Central memory CD4-positive, alpha-beta T cell (primary cell): Measurements from ENCODE around the gene TSGA10IP.
A peak's percentile ranks its signal among the peaks of the same experiment; 100 is the strongest.

Experiments used
- DNase-seq: peaks from one replicate; pipeline ENCODE4 v3.0.0; 2022
- total RNA-seq, 3 experiments: gene quantifications; one replicate each; lab custom pipeline; 2026; lab: John Stamatoyannopoulos, UW

TSGA10IP gene
- 0 to 0.19 (median 0) reads per million in 3 experiments for total RNA-seq

DNA sequence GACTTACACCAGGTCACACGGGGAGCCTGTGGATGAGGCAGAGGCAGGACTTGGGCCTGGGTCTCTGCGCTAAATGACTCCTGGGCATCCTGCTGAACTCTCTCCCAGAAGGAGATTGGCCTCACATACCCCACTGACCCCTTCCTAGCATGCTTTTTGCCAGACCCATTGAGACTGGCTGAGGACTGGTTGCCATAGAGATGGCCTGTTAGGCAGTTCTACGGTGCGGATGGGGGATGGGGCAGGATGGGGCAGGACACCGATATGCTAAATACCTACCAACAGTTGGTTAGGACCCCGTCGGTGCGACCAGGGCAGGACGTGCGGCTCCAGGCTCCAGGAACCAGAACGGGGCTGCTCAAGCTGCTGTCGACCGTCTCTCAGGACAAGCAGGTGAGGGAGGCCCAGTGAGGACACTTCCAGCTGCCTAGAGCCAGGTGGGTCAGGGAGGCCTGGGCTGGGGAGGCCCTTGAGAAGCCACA is at the start of gene TSGA10IP:
Gene TSGA10IP (plus strand): TSS at position 51 of the 482 bp plus-strand sequence. CDS start 196 bp downstream, at position 247.
- DNase-seq, result no peak

GRCh38 chr11:65895482-65895981 is 49.7 kb upstream of the TSGA10IP start:
- DNase-seq, result no peak

DNA sequence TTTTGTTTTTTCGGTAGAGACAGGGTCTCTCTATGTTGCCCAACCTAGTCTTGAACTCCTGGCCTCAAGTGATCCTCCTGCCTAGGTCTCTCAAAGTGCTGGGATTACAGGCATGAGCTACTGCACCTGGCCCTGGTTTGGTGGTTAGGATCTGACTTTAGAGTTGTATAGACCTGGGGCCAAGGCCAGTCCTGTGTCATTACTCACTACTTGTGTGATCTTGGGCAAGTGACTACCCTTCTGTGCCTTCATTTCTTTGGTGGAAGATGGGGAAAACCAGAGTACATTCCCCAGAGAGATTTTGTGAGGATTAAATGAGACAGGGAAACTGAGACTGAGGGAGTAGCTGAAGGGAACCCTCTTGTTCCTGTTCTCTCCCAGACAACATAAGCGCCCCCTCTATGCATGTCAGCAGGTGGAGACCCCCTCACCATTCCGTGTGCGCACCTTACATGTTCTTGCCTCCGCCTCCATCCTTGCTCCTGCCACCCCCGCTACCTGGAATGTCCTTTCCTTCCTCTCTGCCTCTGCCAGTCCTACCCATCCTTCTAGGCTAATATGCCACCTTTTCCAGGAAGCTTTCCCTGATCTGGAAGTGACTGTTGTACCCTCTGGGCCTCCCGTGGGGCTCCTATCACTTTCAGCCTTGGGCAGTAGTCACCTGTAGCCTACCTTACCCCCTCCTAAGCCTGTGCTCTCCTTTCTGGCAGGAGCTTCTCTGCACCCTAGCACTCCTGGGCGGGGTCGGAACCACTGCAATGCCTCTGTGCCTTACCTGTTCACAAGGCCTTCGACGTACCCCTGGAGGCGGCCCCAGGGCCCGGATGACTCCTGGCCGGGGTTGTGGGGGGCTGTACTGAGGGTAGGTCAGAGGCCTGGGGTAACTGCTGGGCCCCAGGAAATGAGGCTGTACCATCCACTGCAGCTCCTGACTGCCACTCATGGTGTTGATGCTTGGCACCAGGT is 49.0 kb upstream of the TSGA10IP start:
- DNase-seq, result no peak

GRCh38 chr11:65897020-65897471 is 48.2 kb upstream of the TSGA10IP start:
- DNase-seq, result no peak

GRCh38 chr11:65898656-65899355 is 46.5 kb upstream of the TSGA10IP start:
- DNase-seq, result no peak

- DNase-seq, result peak; percentile 30
Observed at GRCh38 chr11:65899356-65900124, 45.7 kb upstream of the TSGA10IP start.

- peak; percentile 93 for DNase-seq
Observed at GRCh38 chr11:65900125-65900898, 45.0 kb upstream of the TSGA10IP start, which contains the start of gene FOSL1. Gene FOSL1, minus strand, starts transcription at chr11:65900388. Its CDS starts 49 bp downstream, at chr11:65900339.

DNA sequence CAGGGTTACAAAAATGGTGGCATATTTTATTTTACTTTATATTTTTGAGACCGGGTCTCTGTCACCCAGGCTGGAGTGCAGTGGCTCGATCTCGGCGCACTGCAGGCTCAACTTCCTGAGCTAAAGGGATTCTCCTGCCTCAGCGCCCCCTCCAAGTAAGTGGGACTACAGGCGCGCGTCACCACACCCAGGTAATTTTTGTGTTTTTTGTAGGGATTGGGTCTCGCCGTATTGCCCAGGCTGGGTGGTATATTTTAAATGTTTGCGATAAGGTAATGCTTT is 44.4 kb upstream of the TSGA10IP start:
- DNase-seq, result no peak

DNA sequence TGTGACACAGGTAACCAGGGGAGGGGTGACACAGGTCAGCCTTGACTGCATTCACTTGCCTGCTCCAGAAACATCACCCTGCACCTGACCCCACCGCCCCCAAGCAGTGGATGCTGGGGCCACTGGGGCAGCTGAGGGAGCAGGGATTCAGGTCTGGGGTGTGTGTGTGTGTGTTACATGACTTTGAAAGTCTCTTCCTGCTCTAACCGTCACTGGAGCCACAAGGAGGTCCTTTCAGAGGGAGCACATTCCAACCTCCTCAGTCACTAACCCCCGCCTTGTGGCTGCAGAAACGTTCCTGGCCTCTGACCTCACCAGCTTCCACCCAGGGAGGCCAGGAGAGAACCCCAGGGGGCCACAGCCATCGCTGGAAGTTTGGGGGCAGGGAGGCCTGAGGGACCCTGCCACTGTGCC is 42.2 kb upstream of the TSGA10IP start:
- DNase-seq, result no peak

GRCh38 chr11:65903715-65904114 is 41.6 kb upstream of the TSGA10IP start:
- no peak for DNase-seq

DNA sequence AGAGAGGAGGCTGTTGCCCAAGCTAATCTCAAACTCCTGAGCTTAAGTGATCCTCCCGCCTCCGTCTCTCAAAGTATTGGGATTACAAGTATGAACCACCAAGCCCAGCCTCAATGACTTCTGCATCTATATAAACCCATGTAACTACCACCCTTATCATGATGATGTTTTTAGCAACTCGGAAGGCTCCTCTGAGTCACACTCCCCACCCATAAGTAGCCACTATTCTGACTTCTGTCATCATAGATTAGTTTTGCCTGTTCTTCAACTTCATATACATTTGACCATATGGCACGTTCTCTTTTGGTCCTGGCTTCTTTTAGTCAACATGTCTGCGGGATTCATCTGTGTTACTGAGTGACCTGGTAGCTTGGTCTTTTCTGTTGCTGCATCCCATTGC is 38.7 kb upstream of the TSGA10IP start:
- no peak for DNase-seq

DNA sequence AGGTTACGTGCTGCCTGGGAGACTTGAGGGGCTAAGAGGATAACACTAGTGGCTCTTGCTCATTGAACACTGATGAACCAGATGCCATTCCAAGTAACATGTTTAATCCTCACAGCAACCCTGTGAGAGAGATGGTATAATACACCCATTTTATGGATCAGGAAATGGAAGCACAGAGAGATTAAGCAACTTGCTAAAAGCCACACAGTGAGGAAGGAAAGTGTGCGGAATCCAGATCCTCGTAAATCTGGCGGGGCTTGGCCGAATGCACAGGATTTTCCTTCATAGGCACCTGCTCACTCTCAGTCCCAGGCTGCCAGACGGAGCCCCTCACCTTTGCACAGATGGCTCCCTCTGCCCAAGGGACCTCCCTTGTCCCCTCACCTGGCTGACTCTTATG is 37.4 kb upstream of the TSGA10IP start:
- no peak for DNase-seq

GRCh38 chr11:65911682-65912568 is 33.4 kb upstream of the TSGA10IP start:
- no peak for DNase-seq

DNA sequence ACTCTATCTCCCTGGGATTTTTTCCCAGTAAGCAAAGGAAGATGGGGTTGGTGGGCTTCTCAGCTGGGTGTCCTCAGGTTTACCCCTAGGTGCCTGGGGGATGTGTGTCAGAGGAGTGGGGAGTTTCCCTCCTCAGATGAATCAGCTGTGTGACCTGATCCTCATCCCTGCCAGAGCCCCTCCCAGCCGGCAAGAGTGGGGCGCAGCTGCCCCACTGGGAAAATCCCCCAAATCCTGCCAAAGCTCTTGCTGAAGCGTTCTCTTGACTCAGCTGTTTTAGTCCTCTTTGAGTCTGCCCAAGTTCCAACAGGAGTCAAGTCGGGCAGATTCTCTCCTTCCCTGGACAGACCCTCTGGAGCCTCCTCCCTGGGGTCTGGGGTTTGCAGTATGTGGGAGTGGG is 32.4 kb upstream of the TSGA10IP start:
- DNase-seq, result no peak

- DNase-seq, result no peak
Observed at GRCh38 chr11:65915101-65915820, 30.0 kb upstream of the TSGA10IP start.

- DNase-seq, result no peak
Observed at GRCh38 chr11:65915821-65916251, 29.4 kb upstream of the TSGA10IP start.

DNA sequence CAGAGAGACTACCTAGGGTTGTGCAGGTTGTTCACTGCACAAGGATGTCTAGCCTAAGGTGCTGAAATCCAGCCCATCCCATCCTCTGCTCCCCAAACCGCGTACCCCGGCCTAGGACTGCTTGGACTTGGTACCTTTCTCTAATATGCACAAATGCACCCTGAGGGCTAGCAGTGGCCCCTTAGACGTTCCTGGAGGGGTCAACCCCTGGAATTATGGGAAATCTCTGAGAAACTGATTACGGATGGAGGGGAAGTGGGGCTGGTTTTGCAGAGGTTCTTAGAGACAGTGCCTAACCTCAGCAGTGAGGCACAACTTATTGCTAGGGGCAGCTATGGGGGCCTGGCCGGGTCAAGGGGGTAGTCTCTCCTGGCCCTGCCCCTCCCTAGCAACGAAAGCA is 28.9 kb upstream of the TSGA10IP start:
- DNase-seq, result no peak

DNA sequence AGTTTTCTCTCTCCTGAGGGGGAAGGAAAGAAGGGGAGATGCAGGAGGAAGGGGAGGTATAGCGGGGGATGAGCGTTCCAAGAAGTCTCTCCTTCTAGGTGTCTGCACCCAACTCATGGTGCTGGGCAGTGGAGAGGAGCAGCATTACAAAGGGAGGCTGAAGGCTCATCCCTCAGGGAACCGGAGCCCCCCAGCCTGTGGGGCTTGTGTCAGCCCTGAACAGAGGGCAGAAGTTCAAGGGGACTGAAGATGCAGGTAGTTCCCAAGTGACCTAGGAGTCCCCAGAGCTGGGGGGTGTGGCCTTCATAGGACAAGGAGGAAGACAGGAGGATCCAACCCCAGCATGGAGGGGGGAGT is 28.2 kb upstream of the TSGA10IP start:
- DNase-seq, result no peak

- DNase-seq, result no peak
Observed at GRCh38 chr11:65917434-65918210, 27.7 kb upstream of the TSGA10IP start.
